ENCODE data around the gene TMEM161A.
"Not testable (repeated sequence)": the region's sequence is repeated elsewhere in the genome, so short reads cannot be mapped to it uniquely, and the experiment has no call there.

Gene TMEM161A

DNA sequence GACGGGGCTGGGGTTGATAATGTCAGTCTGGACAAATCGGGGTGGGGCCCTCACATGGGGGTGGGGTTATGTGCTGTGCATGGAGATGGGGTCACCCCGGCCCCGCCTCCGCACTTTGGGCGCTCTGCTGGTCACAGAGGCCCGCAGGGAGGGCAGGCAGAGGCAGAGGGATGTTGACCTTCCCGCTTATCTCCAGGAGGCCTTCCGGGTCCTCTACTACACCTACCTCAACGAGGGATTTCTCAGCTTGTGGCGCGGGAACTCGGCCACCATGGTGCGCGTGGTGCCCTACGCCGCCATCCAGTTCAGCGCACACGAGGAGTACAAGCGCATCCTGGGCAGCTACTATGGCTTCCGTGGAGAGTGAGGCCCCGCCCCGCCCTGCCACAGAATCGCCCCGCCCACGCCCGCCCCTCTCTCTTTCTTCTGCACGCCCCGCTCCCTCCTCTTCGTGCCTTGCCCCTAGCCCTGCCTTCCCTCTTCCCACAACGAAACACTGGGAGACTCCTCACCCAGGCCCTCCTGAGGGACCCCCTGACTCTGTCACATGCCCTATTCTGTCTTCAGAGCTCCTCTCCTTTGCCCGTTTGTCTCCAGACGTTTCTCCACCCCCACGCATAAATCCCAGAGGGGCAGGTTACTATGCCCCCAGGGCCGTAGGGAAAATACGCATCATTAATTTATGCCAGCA, 32.8 kb downstream of the TMEM161A start:
- Histone ChIP-seq H3K9ac (ENCODE audit: low read length) (peak overlapping the region; percentile 27), H3K27me3 (ENCODE audit: control insufficient read depth in 1 of 2, insufficient read depth in 2 of 2, low read length in 2 of 2) (no peaks in the 10 kb centered on the region), H3K9me3 (ENCODE audit: low read length) (no peaks in the 10 kb centered on the region), H3K4me3 (ENCODE audit: low read depth in 1 of 2, low read length in 2 of 2) (peak overlapping the region; percentile 7 to 43), H3K4me1 (ENCODE audit: insufficient read depth, low read length) (no peaks in the 10 kb centered on the region), H3K27ac (ENCODE audit: low read depth, low read length) (no peak overlapping the region), H3K36me3 (ENCODE audit: insufficient read depth, low read length) (peaks cover 3% of the 10 kb centered on the region)

DNA sequence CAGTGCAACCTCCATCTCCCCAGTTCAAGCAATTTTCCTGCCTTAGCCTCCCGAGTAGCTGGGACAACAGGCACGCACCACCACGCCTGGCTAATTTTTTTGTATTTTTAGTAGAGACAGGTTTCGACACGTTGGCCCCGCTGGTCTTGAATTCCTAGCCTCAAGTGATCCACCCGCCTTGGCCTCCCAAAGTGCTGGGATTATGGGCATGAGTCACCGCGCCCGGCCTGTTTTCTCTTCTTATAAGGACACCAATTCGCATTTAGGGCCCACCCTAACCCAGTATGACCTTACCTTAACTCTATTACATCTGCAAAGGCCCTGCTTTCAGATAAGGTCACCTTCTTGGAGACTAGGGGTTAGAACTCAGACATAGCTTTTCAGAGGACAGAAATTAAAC, 35.1 kb downstream of the TMEM161A start:
- H3K27ac ChIP-seq (ENCODE audit: low read depth, low read length), result no peak overlapping the region
- H3K4me1 ChIP-seq (ENCODE audit: insufficient read depth, low read length), result no peaks in the 10 kb centered on the region
- no peaks in the 10 kb centered on the region for H3K9me3 ChIP-seq (ENCODE audit: low read length)
- no peak overlapping the region for H3K9ac ChIP-seq (ENCODE audit: low read length)
- peaks cover 14% of the 10 kb centered on the region for H3K36me3 ChIP-seq (ENCODE audit: insufficient read depth, low read length)
- no peak overlapping the region for H3K4me3 ChIP-seq (ENCODE audit: low read depth in 1 of 2, low read length in 2 of 2)
- no peaks in the 10 kb centered on the region for H3K27me3 ChIP-seq (ENCODE audit: control insufficient read depth in 1 of 2, insufficient read depth in 2 of 2, low read length in 2 of 2)

DNA sequence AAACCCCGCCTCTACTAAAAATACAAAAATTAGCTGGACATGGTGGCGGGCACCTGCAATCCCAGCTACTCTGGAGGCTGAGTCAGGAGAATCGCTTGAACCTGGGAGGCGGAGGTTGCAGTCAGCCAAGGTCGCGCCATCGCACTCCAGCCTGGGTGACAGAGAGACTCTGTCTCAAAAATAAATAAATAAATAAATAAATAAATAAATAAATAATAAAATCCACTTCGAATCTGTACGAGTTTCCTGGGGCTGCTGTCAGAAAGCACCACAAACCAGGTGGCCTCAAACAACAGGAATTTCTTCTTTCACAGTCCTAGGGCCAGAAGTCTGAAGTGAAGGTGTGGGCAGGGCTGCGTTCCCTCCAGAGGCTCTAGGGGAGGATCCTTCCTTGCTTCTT, 35.7 kb downstream of the TMEM161A start:
- not testable (repeated sequence) for H3K4me1 ChIP-seq (ENCODE audit: insufficient read depth, low read length); H3K27me3 ChIP-seq (ENCODE audit: control insufficient read depth in 1 of 2, insufficient read depth in 2 of 2, low read length in 2 of 2); H3K4me3 ChIP-seq (ENCODE audit: low read depth in 1 of 2, low read length in 2 of 2); H3K27ac ChIP-seq (ENCODE audit: low read depth, low read length); H3K9ac ChIP-seq (ENCODE audit: low read length); H3K9me3 ChIP-seq (ENCODE audit: low read length)
- H3K36me3 ChIP-seq (ENCODE audit: insufficient read depth, low read length), result peaks cover 14% of the 10 kb centered on the region

DNA sequence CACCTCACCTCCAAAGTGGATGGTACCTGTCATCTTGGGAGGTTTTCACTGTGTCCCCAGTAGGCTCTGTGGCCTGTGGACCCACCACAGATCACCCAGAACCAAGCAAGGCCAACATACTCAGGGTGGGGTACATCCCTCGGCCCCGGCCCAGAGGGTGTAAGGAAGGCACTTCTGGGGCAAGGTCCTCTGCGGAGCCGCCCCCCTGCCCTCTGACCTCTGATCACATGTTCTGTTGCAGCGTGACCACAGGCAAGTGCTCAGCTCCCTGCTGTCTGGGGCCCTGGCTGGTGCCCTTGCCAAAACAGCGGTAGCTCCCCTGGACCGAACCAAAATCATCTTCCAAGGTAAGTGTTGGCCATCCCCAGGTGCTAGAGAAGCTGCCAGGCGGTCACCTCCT, 36.7 kb downstream of the TMEM161A start:
- no peaks in the 10 kb centered on the region for H3K9me3 ChIP-seq (ENCODE audit: low read length)
- peaks cover 14% of the 10 kb centered on the region for H3K36me3 ChIP-seq (ENCODE audit: insufficient read depth, low read length)
- no peaks in the 10 kb centered on the region for H3K4me1 ChIP-seq (ENCODE audit: insufficient read depth, low read length)
- H3K27me3 ChIP-seq (ENCODE audit: control insufficient read depth in 1 of 2, insufficient read depth in 2 of 2, low read length in 2 of 2), result no peaks in the 10 kb centered on the region
- H3K27ac ChIP-seq (ENCODE audit: low read depth, low read length), result no peak overlapping the region
- H3K9ac ChIP-seq (ENCODE audit: low read length), result no peak overlapping the region
- H3K4me3 ChIP-seq (ENCODE audit: low read depth in 1 of 2, low read length in 2 of 2), result no peak overlapping the region

DNA sequence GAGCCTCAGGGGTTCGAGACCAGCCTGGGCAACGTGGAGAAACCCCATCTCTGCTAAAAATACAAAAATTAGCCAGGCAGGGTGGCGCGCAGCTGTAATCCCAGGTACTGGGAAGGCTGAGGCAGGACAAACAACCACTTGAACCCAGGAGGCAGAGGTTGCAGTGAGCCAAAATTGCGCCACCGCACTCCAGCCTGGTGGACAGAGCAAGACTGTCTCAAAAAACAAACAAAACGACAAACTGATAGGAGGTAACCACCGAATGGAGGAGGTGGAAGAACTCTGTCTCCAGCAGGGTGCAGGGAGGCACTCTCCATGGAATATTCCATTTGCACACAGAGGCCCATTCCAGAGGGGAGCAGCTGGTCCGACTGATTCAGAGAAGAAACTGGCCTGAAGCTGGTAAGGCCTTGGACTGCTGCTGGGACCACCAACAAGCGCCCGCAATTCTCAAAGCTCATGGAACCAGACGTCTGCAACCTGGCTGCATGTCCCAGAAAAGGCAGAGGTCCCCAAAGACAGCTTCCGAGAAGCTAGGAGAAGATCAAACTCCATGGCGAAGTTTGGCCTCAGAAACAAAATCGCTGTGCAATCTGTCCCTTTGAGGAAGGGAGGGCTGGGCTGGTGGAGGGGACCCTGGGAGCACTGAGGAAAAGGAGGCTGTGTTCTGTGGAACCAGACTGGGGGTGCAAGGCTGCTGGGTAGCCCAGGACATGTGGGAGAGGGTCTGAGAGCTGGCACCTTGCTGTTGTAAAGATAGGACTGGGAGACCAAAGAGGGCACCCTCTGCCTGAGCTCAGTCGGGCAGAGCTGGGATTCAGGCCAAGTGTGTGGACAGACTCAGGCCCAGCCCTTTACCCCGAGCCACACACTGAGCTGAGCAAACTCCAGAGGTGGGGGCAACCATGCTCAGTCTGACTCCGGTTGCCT, 39.3 kb downstream of the TMEM161A start:
- no peaks in the 10 kb centered on the region for H3K9me3 ChIP-seq (ENCODE audit: low read length)
- peaks cover 14% of the 10 kb centered on the region for H3K36me3 ChIP-seq (ENCODE audit: insufficient read depth, low read length)
- no peak overlapping the region for H3K9ac ChIP-seq (ENCODE audit: low read length)
- H3K27ac ChIP-seq (ENCODE audit: low read depth, low read length), result no peak overlapping the region
- no peaks in the 10 kb centered on the region for H3K4me1 ChIP-seq (ENCODE audit: insufficient read depth, low read length)
- H3K4me3 ChIP-seq (ENCODE audit: low read depth in 1 of 2, low read length in 2 of 2), result no peak overlapping the region
- H3K27me3 ChIP-seq (ENCODE audit: control insufficient read depth in 1 of 2, insufficient read depth in 2 of 2, low read length in 2 of 2), result no peaks in the 10 kb centered on the region

DNA sequence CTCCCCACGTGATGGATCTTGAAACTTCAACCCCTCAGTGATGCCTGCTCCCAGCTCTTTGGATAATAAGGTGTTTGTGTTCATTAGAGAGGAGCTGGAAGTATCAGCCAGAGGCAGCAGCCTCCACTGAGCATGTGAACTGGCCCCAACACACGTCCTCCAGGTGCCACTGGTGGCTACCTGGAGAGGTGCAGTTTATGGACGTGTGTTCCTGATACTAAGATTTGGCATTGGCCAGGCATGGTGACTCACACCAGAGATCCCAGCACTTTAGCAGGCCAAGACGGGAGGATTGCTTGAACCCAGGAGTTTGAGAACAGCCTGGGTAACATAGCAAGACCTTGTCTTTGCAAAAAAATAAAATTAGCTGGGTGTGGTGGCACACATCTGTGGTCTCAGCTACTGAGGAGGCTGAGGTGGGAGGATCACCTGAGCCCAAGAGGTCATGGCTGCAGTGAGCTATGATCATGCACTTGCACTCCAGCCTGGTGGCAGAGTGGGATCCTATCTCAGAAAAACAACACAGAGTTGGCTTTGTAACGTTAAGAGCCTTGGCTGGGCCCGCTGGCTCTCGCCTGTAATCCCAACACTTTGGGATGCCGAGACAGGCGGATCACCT, 40.1 kb downstream of the TMEM161A start:
- peaks cover 14% of the 10 kb centered on the region for H3K36me3 ChIP-seq (ENCODE audit: insufficient read depth, low read length)
- no peaks in the 10 kb centered on the region for H3K9me3 ChIP-seq (ENCODE audit: low read length)
- no peak overlapping the region for H3K4me3 ChIP-seq (ENCODE audit: low read depth in 1 of 2, low read length in 2 of 2)
- no peaks in the 10 kb centered on the region for H3K4me1 ChIP-seq (ENCODE audit: insufficient read depth, low read length)
- no peaks in the 10 kb centered on the region for H3K27me3 ChIP-seq (ENCODE audit: control insufficient read depth in 1 of 2, insufficient read depth in 2 of 2, low read length in 2 of 2)
- H3K9ac ChIP-seq (ENCODE audit: low read length), result no peak overlapping the region
- H3K27ac ChIP-seq (ENCODE audit: low read depth, low read length), result no peak overlapping the region

DNA sequence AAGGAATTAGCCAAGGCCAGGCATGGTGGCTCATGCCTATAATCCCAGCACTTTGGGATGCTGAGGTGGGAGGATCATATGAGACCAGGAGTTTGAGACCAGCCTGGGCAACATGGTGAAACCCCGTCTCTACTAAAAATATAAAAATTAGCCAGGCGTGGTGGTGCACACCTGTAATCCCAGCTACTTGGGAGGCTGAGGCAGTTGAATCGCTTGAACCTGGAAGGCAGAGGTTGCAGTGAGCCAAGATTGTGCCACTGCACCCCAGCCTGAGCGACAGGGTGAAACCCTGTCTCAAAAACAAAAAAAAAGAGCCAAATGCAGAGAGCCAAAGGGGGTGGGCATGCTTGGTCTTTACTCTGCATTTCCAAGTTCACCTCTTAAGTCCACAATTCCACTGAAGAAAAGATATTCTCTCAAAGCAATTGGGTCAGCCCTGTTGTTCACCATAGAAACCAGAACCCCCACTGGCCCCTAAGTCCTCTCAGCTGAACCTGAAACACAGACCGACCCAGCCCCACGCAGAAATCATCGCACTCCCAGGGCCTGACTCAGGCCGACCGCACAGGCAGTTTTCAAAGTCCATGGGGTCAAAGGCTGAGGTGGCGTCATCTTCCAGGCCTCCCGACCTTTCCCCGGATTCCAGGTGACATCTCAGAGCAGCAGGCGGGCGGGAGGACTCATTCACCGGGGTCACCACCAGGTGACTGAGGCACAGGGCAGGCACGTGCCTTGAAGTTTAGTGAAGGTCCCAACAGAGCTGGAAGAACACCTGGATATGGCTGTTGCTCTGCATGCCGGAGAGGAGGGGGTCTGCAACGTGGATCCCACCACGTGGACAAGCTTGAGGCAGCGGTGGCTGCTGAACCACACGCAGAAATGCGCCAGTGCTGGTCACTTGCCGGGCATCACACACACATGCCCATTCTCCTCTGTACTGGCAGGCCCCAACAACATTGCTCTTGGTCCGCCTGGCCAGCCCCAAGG, 41.3 kb downstream of the TMEM161A start:
- Histone ChIP-seq H3K27me3 (ENCODE audit: control insufficient read depth in 1 of 2, insufficient read depth in 2 of 2, low read length in 2 of 2) (no peaks in the 10 kb centered on the region), H3K4me3 (ENCODE audit: low read depth in 1 of 2, low read length in 2 of 2) (no peak overlapping the region), H3K36me3 (ENCODE audit: insufficient read depth, low read length) (peaks cover 14% of the 10 kb centered on the region), H3K27ac (ENCODE audit: low read depth, low read length) (no peak overlapping the region), H3K9ac (ENCODE audit: low read length) (no peak overlapping the region), H3K9me3 (ENCODE audit: low read length) (no peaks in the 10 kb centered on the region), H3K4me1 (ENCODE audit: insufficient read depth, low read length) (no peaks in the 10 kb centered on the region)

DNA sequence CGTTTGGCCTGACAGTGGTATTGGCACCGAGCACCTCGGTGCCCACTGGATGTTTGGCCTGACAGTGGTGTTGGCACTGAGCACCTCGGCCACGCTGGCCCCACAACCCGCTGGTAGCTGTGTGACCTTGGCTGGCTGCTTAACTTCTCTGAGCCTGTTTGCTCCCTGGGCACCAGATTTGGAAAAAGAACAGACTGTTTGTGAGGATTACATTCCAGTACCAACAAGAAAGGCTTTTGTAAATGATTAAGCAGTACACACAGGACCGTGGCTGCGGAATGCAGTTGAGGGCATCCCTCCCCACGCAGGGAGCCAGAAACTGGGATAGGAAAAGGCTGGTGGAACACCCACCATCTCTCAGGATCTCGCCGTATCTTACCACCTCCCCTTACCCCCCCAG, 42.6 kb downstream of the TMEM161A start:
- no peaks in the 10 kb centered on the region for H3K9me3 ChIP-seq (ENCODE audit: low read length)
- H3K4me3 ChIP-seq (ENCODE audit: low read depth in 1 of 2, low read length in 2 of 2), result no peak overlapping the region
- H3K36me3 ChIP-seq (ENCODE audit: insufficient read depth, low read length), result peaks cover 11% of the 10 kb centered on the region
- no peaks in the 10 kb centered on the region for H3K27me3 ChIP-seq (ENCODE audit: control insufficient read depth in 1 of 2, insufficient read depth in 2 of 2, low read length in 2 of 2)
- no peak overlapping the region for H3K27ac ChIP-seq (ENCODE audit: low read depth, low read length)
- no peaks in the 10 kb centered on the region for H3K4me1 ChIP-seq (ENCODE audit: insufficient read depth, low read length)
- H3K9ac ChIP-seq (ENCODE audit: low read length), result no peak overlapping the region

DNA sequence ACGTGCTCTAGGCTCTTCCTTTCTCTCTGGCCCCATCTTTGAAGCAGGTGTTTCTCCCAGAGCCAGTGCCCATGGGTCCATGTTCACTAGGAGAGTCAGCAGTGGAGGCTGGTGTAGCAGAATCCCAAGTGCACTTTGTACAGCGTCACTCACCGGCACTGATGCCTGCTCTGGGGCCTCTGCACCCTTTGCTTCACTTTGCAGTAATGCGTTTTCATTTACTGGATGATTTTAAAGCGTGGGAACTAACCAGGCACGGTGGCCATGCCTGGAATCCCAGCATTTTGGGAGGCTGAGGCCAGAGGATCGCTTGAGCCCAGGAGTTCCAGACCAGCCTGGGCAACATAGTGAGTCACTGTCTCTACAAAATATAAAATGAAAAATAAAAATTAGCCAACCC, 43.8 kb downstream of the TMEM161A start:
- H3K36me3 ChIP-seq (ENCODE audit: insufficient read depth, low read length), result peaks cover 11% of the 10 kb centered on the region
- H3K4me3 ChIP-seq (ENCODE audit: low read depth in 1 of 2, low read length in 2 of 2), result no peak overlapping the region
- no peak overlapping the region for H3K27ac ChIP-seq (ENCODE audit: low read depth, low read length)
- H3K9me3 ChIP-seq (ENCODE audit: low read length), result no peaks in the 10 kb centered on the region
- H3K27me3 ChIP-seq (ENCODE audit: control insufficient read depth in 1 of 2, insufficient read depth in 2 of 2, low read length in 2 of 2), result no peaks in the 10 kb centered on the region
- no peak overlapping the region for H3K9ac ChIP-seq (ENCODE audit: low read length)
- H3K4me1 ChIP-seq (ENCODE audit: insufficient read depth, low read length), result no peaks in the 10 kb centered on the region

DNA sequence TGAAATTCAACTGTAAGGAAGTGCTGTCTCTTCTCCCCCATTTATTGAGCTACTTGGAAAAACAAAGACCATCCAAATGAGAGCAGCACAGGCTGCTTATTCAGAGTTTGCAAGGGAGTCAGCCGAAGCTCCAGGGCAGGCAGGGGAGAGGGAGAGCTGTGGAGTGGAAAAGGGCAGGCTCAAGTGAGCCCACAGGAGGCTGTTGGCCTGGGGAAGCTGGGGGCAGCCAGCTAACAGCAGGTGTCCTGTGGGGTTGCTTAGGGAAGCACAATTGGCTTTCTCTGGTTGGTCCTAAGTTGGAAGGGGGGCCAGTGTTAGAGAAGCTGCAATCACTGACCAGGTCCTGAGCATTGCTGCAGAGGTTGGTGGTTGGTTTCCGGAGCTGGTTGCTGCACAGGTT, 50.6 kb downstream of the TMEM161A start:
- Histone ChIP-seq H3K4me3 (ENCODE audit: low read depth in 1 of 2, low read length in 2 of 2) (no peak overlapping the region), H3K36me3 (ENCODE audit: insufficient read depth, low read length) (no peaks in the 10 kb centered on the region), H3K27ac (ENCODE audit: low read depth, low read length) (no peak overlapping the region), H3K4me1 (ENCODE audit: insufficient read depth, low read length) (no peaks in the 10 kb centered on the region), H3K9ac (ENCODE audit: low read length) (no peak overlapping the region), H3K9me3 (ENCODE audit: low read length) (no peaks in the 10 kb centered on the region), H3K27me3 (ENCODE audit: control insufficient read depth in 1 of 2, insufficient read depth in 2 of 2, low read length in 2 of 2) (no peaks in the 10 kb centered on the region)

All from muscle layer of colon (tissue), 2 donors.